Gastroesophageal sphincter (tissue), 3 donors: ENCODE data around the gene TULP3.

Experiments used
- POLR2A ChIP-seq, 2 donors: fragments of 450-650 bp; IDR thresholded peaks; one replicate each; pipeline ENCODE4 v1.6.1; 2017; ENCODE audit warnings: antibody characterized with exemption in 2 of 2, mild to moderate bottlenecking in 2 of 2, moderate library complexity in 1 of 2
- TF ChIP-seq, protein P1 (sequence below), 4 experiments: fragments of 200-600 bp in 2 of 4; fragments of 450-650 bp in 2 of 4; sonication (generic) in 1 of 4; IDR thresholded peaks; one replicate each; pipeline ENCODE4 v1.5.1; 2017 to 2019; ENCODE audit warnings: antibody characterized with exemption in 4 of 4, mild to moderate bottlenecking in 2 of 4, moderate library complexity in 2 of 4

DNA sequence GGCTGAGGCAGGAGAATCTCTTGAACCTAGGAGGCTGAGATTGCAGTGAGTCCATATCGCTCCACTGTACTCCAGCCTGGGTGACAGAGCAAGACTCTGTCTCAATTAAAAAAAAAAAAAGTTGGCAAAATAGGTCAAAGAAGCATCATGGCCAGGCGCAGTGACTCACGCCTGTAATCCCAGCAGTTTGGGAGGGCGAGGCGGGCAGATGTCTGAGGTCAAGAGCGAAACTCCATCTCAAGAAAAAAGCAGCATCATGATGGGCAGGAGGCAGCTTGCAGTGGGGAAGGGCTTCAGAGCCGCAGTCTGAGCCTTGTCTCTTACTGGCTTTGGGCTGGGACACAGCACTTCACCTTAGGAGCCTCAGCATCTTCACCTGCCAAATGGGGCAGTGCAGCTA, 89.9 kb downstream of the TULP3 start:
- TF ChIP-seq, protein P1, sequence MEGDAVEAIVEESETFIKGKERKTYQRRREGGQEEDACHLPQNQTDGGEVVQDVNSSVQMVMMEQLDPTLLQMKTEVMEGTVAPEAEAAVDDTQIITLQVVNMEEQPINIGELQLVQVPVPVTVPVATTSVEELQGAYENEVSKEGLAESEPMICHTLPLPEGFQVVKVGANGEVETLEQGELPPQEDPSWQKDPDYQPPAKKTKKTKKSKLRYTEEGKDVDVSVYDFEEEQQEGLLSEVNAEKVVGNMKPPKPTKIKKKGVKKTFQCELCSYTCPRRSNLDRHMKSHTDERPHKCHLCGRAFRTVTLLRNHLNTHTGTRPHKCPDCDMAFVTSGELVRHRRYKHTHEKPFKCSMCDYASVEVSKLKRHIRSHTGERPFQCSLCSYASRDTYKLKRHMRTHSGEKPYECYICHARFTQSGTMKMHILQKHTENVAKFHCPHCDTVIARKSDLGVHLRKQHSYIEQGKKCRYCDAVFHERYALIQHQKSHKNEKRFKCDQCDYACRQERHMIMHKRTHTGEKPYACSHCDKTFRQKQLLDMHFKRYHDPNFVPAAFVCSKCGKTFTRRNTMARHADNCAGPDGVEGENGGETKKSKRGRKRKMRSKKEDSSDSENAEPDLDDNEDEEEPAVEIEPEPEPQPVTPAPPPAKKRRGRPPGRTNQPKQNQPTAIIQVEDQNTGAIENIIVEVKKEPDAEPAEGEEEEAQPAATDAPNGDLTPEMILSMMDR (IDR thresholded peaks at IDR 0.05), result no peak
- no peak for TF ChIP-seq POLR2A (IDR thresholded peaks at IDR 0.05)
